IMR-90 (cell line): ENCODE measurements around the gene GABBR1.

Experiments
- BHLHE40 ChIP-seq: fragments of 150-350 bp; IDR thresholded peaks from 2 replicates; pipeline ENCODE4 v1.6.1; 2016; ENCODE audit warnings: mild to moderate bottlenecking, low read depth, low read length
- CTCF ChIP-seq: conservative IDR thresholded peaks from 2 replicates; pipeline ENCODE4 v1.5.1; 2012; ENCODE audit warnings: mild to moderate bottlenecking, low read depth, low read length, improper control_type of control experiment
- FOS ChIP-seq: fragments of 150-350 bp; IDR thresholded peaks from 2 replicates; pipeline ENCODE4 v1.6.1; 2016; ENCODE audit warnings: low read depth, low read length
- MAFK ChIP-seq: IDR thresholded peaks from 2 replicates; pipeline ENCODE4 v1.6.1; 2012; ENCODE audit warnings: low read depth, low read length, improper control_type of control experiment
- MAZ ChIP-seq: IDR thresholded peaks from 2 replicates; pipeline ENCODE4 v1.6.1; 2012; ENCODE audit warnings: low read depth, mild to moderate bottlenecking, low read length, improper control_type of control experiment, moderate library complexity, borderline replicate concordance
- MXI1 ChIP-seq: IDR thresholded peaks from 2 replicates; pipeline ENCODE4 v1.6.1; 2012; ENCODE audit warnings: low read depth, mild to moderate bottlenecking, low read length, moderate library complexity, borderline replicate concordance
- NFE2L2 ChIP-seq: fragments of 150-350 bp; IDR thresholded peaks from 2 replicates; pipeline ENCODE4 v1.6.1; 2016; ENCODE audit warnings: low read depth, mild to moderate bottlenecking, low read length
- POLR2A ChIP-seq: IDR thresholded peaks from 2 replicates; pipeline ENCODE4 v1.6.1; 2012; ENCODE audit warnings: mild to moderate bottlenecking, low read depth, low read length
- RAD21 ChIP-seq: IDR thresholded peaks from 2 replicates; pipeline ENCODE4 v1.6.1; 2012; ENCODE audit warnings: low read length, improper control_type of control experiment
- RCOR1 ChIP-seq: IDR thresholded peaks from 2 replicates; pipeline ENCODE4 v1.6.1; 2012; ENCODE audit warnings: mild to moderate bottlenecking, low read length, improper control_type of control experiment; ENCODE audit not compliant: insufficient replicate concordance
- RFX5 ChIP-seq: IDR thresholded peaks from 2 replicates; pipeline ENCODE4 v1.8.0; 2012; ENCODE audit warnings: low read depth, mild to moderate bottlenecking, low read length, moderate library complexity
- SMC3 ChIP-seq: fragments of 150-350 bp; IDR thresholded peaks from 2 replicates; pipeline ENCODE4 v1.6.1; 2016; ENCODE audit warnings: low read depth, mild to moderate bottlenecking, antibody characterized with exemption, low read length, moderate library complexity
- USF2 ChIP-seq: fragments of 150-350 bp; IDR thresholded peaks from 2 replicates; pipeline ENCODE4 v1.6.1; 2017; ENCODE audit warnings: mild to moderate bottlenecking, antibody characterized with exemption, low read length, low read depth
- TF ChIP-seq, protein P1 (sequence below): fragments of 150-350 bp; IDR thresholded peaks from 2 replicates; pipeline ENCODE4 v1.6.1; 2016; ENCODE audit warnings: low read depth, mild to moderate bottlenecking, low read length, moderate library complexity, borderline replicate concordance

DNA sequence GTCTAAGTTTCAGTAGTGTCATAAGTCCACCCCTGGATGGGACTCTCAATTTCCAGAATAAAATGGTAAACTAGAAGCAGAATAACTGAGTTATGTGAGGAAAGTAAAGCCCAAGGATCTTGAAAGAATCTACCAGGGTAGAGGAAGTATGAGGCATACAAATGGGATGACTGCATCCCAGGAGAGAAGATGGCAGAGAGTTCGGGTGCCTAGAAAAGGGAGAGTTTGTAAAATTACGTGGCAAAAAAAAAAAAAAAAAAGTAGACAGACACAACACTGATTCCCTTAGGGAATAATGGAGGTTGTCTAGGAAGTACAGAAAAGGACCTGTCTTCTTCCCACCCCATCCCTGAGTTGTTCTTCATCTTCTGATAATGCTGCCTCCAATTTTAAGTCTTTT, 3.4 kb downstream of the GABBR1 start:
- TF ChIP-seq FOS, result no peak
- TF ChIP-seq CTCF, result no peak
- TF ChIP-seq MXI1, result no peak
- no peak for TF ChIP-seq POLR2A
- TF ChIP-seq RAD21, result no peak
- TF ChIP-seq, protein P1, sequence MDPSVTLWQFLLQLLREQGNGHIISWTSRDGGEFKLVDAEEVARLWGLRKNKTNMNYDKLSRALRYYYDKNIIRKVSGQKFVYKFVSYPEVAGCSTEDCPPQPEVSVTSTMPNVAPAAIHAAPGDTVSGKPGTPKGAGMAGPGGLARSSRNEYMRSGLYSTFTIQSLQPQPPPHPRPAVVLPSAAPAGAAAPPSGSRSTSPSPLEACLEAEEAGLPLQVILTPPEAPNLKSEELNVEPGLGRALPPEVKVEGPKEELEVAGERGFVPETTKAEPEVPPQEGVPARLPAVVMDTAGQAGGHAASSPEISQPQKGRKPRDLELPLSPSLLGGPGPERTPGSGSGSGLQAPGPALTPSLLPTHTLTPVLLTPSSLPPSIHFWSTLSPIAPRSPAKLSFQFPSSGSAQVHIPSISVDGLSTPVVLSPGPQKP, result no peak
- no peak for TF ChIP-seq RFX5
- TF ChIP-seq NFE2L2, result no peak
- TF ChIP-seq SMC3, result no peak
- no peak for TF ChIP-seq USF2
- no peak for TF ChIP-seq MAFK
- TF ChIP-seq RCOR1, result no peak
- no peak for TF ChIP-seq MAZ
- TF ChIP-seq BHLHE40, result no peak
